SKM-1 (cell line): ENCODE data around the gene TRAFD1.
A peak's percentile ranks its signal among the peaks of the same experiment; 100 is the strongest.

Source experiments
- DNase-seq: peaks from one replicate; lab custom pipeline; 2025; ENCODE audit not compliant: unreplicated experiment; lab: John Stamatoyannopoulos, UW

Gene TRAFD1

DNA sequence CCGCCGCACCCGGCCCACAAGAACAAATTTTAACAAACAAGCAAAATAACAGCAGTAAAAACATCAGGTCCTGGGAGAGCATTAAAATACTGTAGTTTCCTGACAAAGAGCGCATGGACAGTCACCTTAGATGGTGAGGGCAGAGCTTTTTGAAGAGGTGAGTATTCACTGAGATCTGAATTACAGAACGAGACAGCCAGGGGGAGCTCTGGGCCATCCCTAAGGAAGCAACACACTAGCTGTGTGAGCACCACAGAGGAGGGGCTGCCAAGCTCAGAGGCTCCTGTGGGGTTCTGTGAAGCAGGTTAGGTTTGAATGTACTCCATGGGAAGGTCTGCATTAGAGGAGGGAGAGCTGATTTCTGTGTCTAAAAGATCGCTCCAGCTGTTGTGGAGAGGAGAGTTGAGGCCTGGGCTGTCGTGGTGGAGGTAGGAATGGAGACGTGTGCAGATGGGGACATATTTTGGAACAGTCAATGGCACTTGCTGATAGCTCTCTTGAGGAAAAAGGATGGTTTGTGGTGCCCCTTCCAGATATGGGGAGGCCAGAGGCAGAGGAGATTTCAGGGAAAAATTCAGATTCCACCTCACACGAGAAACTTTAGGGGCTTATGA lies 72.9 kb downstream of the TRAFD1 start:
- DNase-seq = peak; percentile 7

DNA sequence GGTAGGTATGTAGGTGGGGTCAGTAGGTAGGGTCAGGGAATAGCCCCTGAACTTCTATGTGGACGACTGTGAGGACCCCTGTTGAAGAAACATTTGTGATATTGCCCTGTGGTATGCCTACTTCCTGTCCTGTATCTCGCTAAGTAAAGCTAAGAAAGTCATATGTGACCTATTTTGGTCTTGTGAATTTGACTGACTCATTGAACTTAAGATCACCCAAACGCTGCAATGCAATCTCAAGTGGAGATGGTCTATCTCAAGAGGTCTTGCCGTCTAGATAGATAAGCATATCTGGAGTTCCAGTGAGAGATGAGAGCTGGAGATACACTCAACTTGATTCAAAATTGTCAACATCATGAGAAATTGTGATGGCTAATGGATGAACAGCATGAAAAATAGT lies 73.8 kb downstream of the TRAFD1 start:
- no peak for DNase-seq
